ENCODE results near the gene DSN1. TPM values are rescaled to one million over a fixed set of nuclear protein-coding genes. Genes with fewer than 3 reads are reported as not detected.
A peak's percentile ranks its signal among the peaks of the same experiment; 100 is the strongest.

Gene DSN1
- total RNA-seq, 1 experiment from 2014 or later: 75.3 TPM

GRCh38 chr20:36784900-36785299, 11.3 kb upstream of the DSN1 start:
- H3K4me3 ChIP-seq: no peak overlapping the region
- no peaks in the 10 kb centered on the region for H3K4me1 ChIP-seq
- H3K9me3 ChIP-seq (replicated peaks): no peaks in the 10 kb centered on the region
- H3K27me3 ChIP-seq: no peaks in the 10 kb centered on the region
- H3K27ac ChIP-seq: no peak overlapping the region
- H3K36me3 ChIP-seq: peaks cover 36% of the 10 kb centered on the region
- DNase-seq: no peak

DNA sequence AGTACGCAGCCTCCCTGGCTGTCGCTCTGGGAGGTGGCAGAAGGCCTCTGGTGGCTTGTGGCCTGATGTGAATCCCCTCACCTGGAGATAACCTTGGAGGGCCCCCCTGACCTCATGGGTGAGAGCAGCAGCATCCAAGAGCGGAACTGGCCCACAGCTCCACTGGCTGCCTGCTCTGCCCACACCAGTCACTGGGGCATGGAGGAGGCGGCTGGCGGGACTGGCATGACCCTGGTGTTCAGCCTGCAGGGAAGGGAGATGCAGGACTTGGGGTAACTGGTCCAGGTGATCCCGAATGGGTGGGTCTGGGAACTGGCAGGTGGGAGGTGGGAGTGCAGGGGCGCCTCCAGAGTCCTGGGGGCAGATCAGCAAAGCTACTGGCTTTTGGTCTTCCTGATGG, 10.6 kb upstream of the DSN1 start:
- DNase-seq: no peak
- H3K36me3 ChIP-seq: peaks cover 36% of the 10 kb centered on the region
- no peaks in the 10 kb centered on the region for H3K9me3 ChIP-seq (replicated peaks)
- H3K4me1 ChIP-seq: no peaks in the 10 kb centered on the region
- H3K27ac ChIP-seq: no peak overlapping the region
- no peak overlapping the region for H3K4me3 ChIP-seq
- H3K27me3 ChIP-seq: no peaks in the 10 kb centered on the region

DNA sequence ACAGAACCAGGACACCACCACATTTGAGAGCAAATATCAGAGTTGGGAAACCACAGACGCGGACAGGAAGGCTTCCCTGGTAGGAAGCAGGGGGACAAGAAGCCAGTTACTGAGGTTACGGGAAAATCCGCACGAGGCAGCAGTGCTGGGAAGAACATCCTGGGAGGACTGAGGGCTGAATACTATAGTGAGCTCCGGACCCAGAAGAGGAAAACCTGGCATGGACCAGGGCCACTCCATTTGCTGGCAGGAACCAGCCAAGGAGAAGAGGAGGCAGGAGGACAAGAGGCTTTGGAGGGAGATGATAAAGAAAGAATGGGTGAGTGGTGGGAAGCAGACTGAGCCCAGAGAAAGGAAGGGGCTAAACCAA, 6.1 kb upstream of the DSN1 start:
- Histone ChIP-seq H3K4me3 (no peak overlapping the region), H3K36me3 (peaks cover 14% of the 10 kb centered on the region; the same call in 1 of the 2 replicates), H3K27me3 (no peaks in the 10 kb centered on the region), H3K9me3 (replicated peaks) (no peaks in the 10 kb centered on the region), H3K27ac (no peak overlapping the region), H3K4me1 (peaks cover 21% of the 10 kb centered on the region)
- no peak for DNase-seq

DNA sequence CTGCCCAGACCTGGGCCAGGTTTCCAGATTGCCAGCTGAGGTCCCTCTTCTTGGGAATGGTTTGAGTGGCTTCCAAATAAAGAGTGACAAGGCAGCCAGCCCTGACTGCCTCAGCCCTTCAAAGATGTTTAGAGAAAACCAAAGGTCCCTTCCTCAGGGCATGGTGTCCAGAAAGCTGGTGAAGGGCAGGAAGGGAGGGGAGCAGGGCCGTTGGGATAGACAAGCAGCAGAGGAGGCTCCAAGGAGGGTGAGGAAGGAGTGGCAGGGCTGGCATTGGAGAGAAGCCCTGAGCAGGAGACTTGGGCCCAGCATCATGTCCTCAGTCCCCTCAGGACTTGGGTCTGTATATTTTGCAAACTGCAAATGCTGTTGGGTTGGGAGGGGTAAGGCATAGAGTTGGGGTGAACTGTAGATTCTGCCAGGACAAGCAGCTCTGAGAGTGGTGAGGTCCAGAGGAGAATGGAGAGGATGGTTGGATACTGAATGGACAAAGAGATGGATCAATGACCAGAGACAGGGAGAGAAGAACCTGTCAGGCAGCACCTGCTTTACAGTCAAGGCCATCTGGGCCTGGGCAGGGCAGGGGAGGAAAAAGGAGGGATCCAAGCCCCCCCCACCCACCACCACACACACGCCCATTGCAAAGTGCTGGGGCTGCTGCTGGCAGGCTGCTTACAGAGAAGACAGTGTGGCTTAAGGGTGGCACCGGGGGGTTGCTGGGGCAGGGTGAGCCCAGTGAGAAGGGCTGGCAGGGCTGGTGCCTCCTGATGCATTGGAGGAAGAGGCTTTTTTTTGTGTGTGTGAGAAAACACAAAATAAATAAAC, 5.5 kb upstream of the DSN1 start:
- Histone ChIP-seq H3K36me3 (peaks cover 12% of the 10 kb centered on the region; the same call in 1 of the 2 replicates), H3K9me3 (replicated peaks) (no peaks in the 10 kb centered on the region), H3K4me3 (no peak overlapping the region), H3K27me3 (no peaks in the 10 kb centered on the region), H3K4me1 (peaks cover 23% of the 10 kb centered on the region), H3K27ac (no peak overlapping the region)
- no peak for DNase-seq

GRCh38 chr20:36777576-36777975, 4.0 kb upstream of the DSN1 start:
- no peaks in the 10 kb centered on the region for H3K27me3 ChIP-seq
- DNase-seq: peak in 1 of 2 experiments; percentile 44
- no peak overlapping the region for H3K27ac ChIP-seq
- H3K9me3 ChIP-seq (replicated peaks): no peaks in the 10 kb centered on the region
- H3K4me3 ChIP-seq: no peak overlapping the region
- 0 out of 2 replicates have a peak, but pooled peaks cover under 1% of the 10 kb centered on the region for H3K36me3 ChIP-seq
- H3K4me1 ChIP-seq: peaks cover 25% of the 10 kb centered on the region

- H3K9me3 ChIP-seq (replicated peaks): no peaks in the 10 kb centered on the region
- H3K36me3 ChIP-seq: no peaks in the 10 kb centered on the region
- H3K27ac ChIP-seq: no peak overlapping the region
- peaks cover 27% of the 10 kb centered on the region for H3K4me1 ChIP-seq
- no peak overlapping the region for H3K4me3 ChIP-seq
- DNase-seq: peak; percentile 57 to 72
- H3K27me3 ChIP-seq: no peaks in the 10 kb centered on the region
Measured at GRCh38 chr20:36777167-36777566, 3.6 kb upstream of the DSN1 start.

- peaks cover 5% of the 10 kb centered on the region; the same call in 1 of the 2 replicates for H3K36me3 ChIP-seq
- no peak overlapping the region for H3K27ac ChIP-seq
- no peak for DNase-seq
- H3K4me1 ChIP-seq: peaks cover 27% of the 10 kb centered on the region
- no peaks in the 10 kb centered on the region for H3K27me3 ChIP-seq
- no peak overlapping the region for H3K4me3 ChIP-seq
- H3K9me3 ChIP-seq (replicated peaks): no peaks in the 10 kb centered on the region
Measured at GRCh38 chr20:36775826-36776225, 2.3 kb upstream of the DSN1 start.

DNA sequence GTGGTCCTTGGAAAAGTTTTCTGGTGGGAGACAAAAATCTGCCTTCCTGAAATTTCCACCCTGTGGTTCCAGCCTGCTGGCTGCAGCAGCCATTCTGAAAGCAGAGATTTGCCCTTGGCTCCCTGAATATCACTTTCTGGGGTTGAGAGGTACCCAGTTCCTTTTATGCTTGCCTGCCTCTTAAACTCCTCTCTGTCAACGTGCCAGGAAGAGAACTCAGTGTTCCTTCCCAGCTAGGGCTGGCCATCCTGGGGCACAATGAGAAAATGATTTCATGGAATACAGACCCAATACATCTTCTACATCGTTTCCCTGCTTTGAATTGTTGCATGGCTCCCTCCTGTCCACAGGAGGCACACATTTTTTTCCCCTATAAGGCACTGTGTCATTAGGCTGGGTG, 1.6 kb upstream of the DSN1 start:
- Histone ChIP-seq H3K4me3 (no peak overlapping the region), H3K4me1 (peaks cover 27% of the 10 kb centered on the region), H3K9me3 (replicated peaks) (no peaks in the 10 kb centered on the region), H3K36me3 (peaks cover 7% of the 10 kb centered on the region; the same call in 1 of the 2 replicates), H3K27me3 (no peaks in the 10 kb centered on the region), H3K27ac (no peak overlapping the region)
- DNase-seq: peak in 1 of 2 experiments; percentile 32

GRCh38 chr20:36773107-36773596, 411 bp downstream of the DSN1 start:
- Histone ChIP-seq H3K27me3 (no peaks in the 10 kb centered on the region), H3K27ac (peak overlapping the region; percentile 84), H3K36me3 (peaks cover 15% of the 10 kb centered on the region), H3K9me3 (replicated peaks) (no peaks in the 10 kb centered on the region), H3K4me3 (peak overlapping the region; percentile 76), H3K4me1 (peaks cover 27% of the 10 kb centered on the region)
- DNase-seq: no peak

DNA sequence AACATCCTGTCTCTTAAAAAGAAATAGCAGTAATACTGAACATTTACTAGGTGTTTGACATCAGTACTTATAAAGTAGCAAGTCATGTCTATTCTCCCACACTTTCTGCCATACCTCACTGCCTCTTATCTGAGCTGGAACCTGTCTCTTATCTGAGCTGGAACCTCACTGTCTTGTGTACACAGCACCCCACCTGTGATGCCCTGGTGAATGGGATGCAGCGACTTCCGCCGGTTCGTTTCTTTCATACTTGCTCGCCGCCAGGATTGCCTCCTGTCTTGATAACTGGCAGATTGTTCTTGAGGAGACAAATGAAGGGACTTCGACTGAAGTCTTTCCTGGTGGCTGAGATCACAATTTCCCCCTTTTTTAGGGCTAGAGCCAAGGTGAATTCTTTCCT, 2.9 kb downstream of the DSN1 start:
- H3K4me3 ChIP-seq: no peak overlapping the region
- DNase-seq: no peak

DNA sequence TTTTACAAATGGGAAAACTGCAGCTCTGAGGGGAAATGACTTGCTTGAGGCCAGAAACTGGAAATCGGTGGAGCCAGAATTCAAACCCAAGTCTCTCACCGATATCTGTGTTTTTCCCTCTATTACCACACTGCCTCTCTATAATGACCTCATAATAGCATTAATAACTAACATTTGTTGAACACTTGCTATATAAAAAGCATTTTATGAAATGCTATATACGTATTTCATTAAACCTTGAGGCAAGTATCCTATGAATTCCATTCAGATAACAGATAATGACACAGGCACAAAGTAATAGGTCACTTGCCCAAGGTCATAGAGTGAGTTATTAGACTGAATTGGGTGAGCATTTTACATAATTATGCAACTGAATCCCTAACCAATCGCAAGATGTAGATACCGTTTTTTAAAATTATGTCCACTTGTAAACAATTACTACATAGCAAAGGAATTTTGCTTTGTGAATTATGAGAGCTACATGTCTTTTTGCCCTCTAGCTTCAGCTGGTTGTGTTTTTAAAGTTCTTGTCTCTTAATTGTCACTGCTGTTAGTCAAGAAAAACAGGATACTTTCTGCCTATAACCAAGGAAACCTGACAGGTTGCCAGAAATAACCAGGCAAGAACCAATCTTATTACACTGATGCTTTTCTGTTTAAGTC, 4.7 kb downstream of the DSN1 start:
- DNase-seq: no peak
- H3K4me1 ChIP-seq: peaks cover 4% of the 10 kb centered on the region
- no peaks in the 10 kb centered on the region for H3K9me3 ChIP-seq (replicated peaks)
- peaks cover 31% of the 10 kb centered on the region for H3K36me3 ChIP-seq
- H3K27me3 ChIP-seq: no peaks in the 10 kb centered on the region
- no peak overlapping the region for H3K27ac ChIP-seq
- no peak overlapping the region for H3K4me3 ChIP-seq

More for the DNA sequence above, 2.9 kb downstream of the DSN1 start:
- H3K4me1 ChIP-seq: peaks cover 11% of the 10 kb centered on the region
- H3K27me3 ChIP-seq: no peaks in the 10 kb centered on the region
- H3K36me3 ChIP-seq: peaks cover 22% of the 10 kb centered on the region
- H3K27ac ChIP-seq: no peak overlapping the region
- no peaks in the 10 kb centered on the region for H3K9me3 ChIP-seq (replicated peaks)

DNA sequence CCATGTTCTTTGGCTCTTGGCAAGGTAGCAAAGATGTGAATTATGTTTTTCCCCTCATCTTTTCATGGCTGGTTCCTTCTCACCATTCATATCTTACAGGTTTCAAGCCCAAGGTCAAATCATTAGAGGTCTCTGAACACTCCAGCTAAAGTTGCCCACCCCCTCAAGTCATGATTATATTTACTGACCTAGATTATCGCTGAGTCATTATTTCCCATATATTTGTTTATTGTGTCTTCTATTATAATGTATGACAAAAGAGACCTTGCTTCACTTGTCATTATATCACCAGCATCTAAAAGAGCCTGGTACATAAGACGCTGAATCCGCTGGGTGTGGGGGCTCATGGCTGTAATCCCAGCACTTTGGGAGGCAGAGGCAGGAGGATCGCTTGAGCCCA, 12.4 kb downstream of the DSN1 start:
- no peak for DNase-seq
- H3K27ac ChIP-seq: no peak overlapping the region
- peaks cover 60% of the 10 kb centered on the region for H3K36me3 ChIP-seq

GRCh38 chr20:36760647-36761046, 12.9 kb downstream of the DSN1 start:
- Histone ChIP-seq H3K27ac (no peak overlapping the region), H3K9me3 (replicated peaks) (no peaks in the 10 kb centered on the region), H3K4me1 (no peaks in the 10 kb centered on the region; the same call in 1 of the 2 replicates), H3K4me3 (no peak overlapping the region), H3K27me3 (no peaks in the 10 kb centered on the region), H3K36me3 (peaks cover 64% of the 10 kb centered on the region)
- no peak for DNase-seq

More for the DNA sequence above, 12.4 kb downstream of the DSN1 start:
- Histone ChIP-seq H3K4me3 (no peak overlapping the region), H3K9me3 (replicated peaks) (no peaks in the 10 kb centered on the region), H3K4me1 (no peaks in the 10 kb centered on the region), H3K27me3 (no peaks in the 10 kb centered on the region)

- no peak for DNase-seq
- Histone ChIP-seq H3K27me3 (no peaks in the 10 kb centered on the region), H3K36me3 (peaks cover 67% of the 10 kb centered on the region), H3K27ac (no peak overlapping the region), H3K4me1 (peaks cover 9% of the 10 kb centered on the region), H3K9me3 (replicated peaks) (no peaks in the 10 kb centered on the region), H3K4me3 (no peak overlapping the region)
Measured at GRCh38 chr20:36758276-36758675, 15.3 kb downstream of the DSN1 start.

GRCh38 chr20:36756496-36756895, 17.1 kb downstream of the DSN1 start:
- Histone ChIP-seq H3K27me3 (no peaks in the 10 kb centered on the region), H3K36me3 (peaks cover 69% of the 10 kb centered on the region), H3K27ac (no peak overlapping the region), H3K4me1 (peaks cover 9% of the 10 kb centered on the region), H3K9me3 (replicated peaks) (no peaks in the 10 kb centered on the region), H3K4me3 (no peak overlapping the region)
- DNase-seq: no peak

Data from SJCRH30 (cell line).